ENCODE data around the gene MAML2.

GRCh38 chr11:96116376-96116775, 226.6 kb downstream of the MAML2 start:
- no peak for TF ChIP-seq MAFK (IDR thresholded peaks at IDR 0.05; ENCODE audit: low read length)
- TF ChIP-seq SIN3A (IDR thresholded peaks at IDR 0.05; ENCODE audit: borderline replicate concordance in 2 of 2, control insufficient read depth in 1 of 2, low read depth in 2 of 2, low read length in 2 of 2), result no peak

Data from K562 (cell line).